LNCAP (cell line): ENCODE measurements around the gene C12orf42.

Experiments used
- CTCF ChIP-seq: fragments of 450-650 bp; IDR thresholded peaks from 2 replicates; pipeline ENCODE4 v1.5.1; 2017; ENCODE audit warnings: mild to moderate bottlenecking

Gene C12orf42

GRCh38 chr12:103317220-103317619, 178.5 kb downstream of the C12orf42 start:
- no peak for TF ChIP-seq CTCF

GRCh38 chr12:103314786-103315185, 181.0 kb downstream of the C12orf42 start:
- no peak for TF ChIP-seq CTCF

- TF ChIP-seq CTCF: no peak
Measured at GRCh38 chr12:103313894-103314293, 181.9 kb downstream of the C12orf42 start.

GRCh38 chr12:103312742-103313354, 182.9 kb downstream of the C12orf42 start:
- TF ChIP-seq CTCF: no peak

GRCh38 chr12:103310546-103311270, 185.1 kb downstream of the C12orf42 start:
- TF ChIP-seq CTCF: no peak

- TF ChIP-seq CTCF: no peak
Measured at GRCh38 chr12:103308396-103308795, 187.4 kb downstream of the C12orf42 start.

- TF ChIP-seq CTCF: no peak
Measured at GRCh38 chr12:103303484-103303883, 192.3 kb downstream of the C12orf42 start.
